RWPE1 (cell line): ENCODE results near the gene SLCO2B1.

Experiments used
- CTCF ChIA-PET: fragments of 350-600 bp; sonication (Branson Sonifier 250); formaldehyde crosslinking; extraction: SDS; loops from one replicate; lab custom pipeline; 2021; lab: Yijun Ruan, JAX
- POLR2A ChIA-PET: fragments of 400-600 bp; formaldehyde crosslinking; extraction: SDS; loops from one replicate; lab custom pipeline; 2020; ENCODE audit warnings: antibody characterized with exemption; ENCODE audit not compliant: low non-redundant PET; lab: Yijun Ruan, JAX
- DNase-seq: peaks from one replicate; pipeline ENCODE4 v3.0.0; 2012; ENCODE audit warnings: low spot score
- H3K27ac ChIP-seq: fragments of 450-650 bp; 2 replicates; pipeline ENCODE4 v1.5.1; 2017
- CTCF ChIP-seq: fragments of 450-650 bp; conservative IDR thresholded peaks from 2 replicates; pipeline ENCODE4 v1.5.1; 2017; ENCODE audit warnings: low read depth, mild to moderate bottlenecking

SLCO2B1 gene

GRCh38 chr11:75203641-75204011, 52.7 kb downstream of the SLCO2B1 start:
- CTCF ChIA-PET = interaction anchor here (0.6 to 2.0 kb wide), 3 partner anchors 177 to 475 kb away, joined by 5 to 17 read pairs (median 5); no protein-coding TSS in a partner anchor
- TF ChIP-seq CTCF = no peak
- no peak for DNase-seq
- POLR2A ChIA-PET = no interaction called here
- H3K27ac ChIP-seq = no peak overlapping the region

GRCh38 chr11:75204012-75204674, 53.2 kb downstream of the SLCO2B1 start:
- ChIA-PET CTCF (interaction anchor here (0.6 to 2.0 kb wide), 27 partner anchors 9 to 279 kb away, joined by 3 to 36 read pairs (median 4); partner anchors contain the start of gene TPBGL), POLR2A (no interaction called here)
- no peak for DNase-seq
- TF ChIP-seq CTCF = no peak
- H3K27ac ChIP-seq = no peak overlapping the region

GRCh38 chr11:75204685-75205563, 54.0 kb downstream of the SLCO2B1 start:
- POLR2A ChIA-PET = no interaction called here
- peak; percentile 81 for TF ChIP-seq CTCF
- no peak overlapping the region for H3K27ac ChIP-seq
- CTCF ChIA-PET = interaction anchor here (0.5 to 2.0 kb wide), 33 partner anchors 9 to 329 kb away, joined by 3 to 36 read pairs (median 4); partner anchors contain the start of gene TPBGL
- DNase-seq = peak; percentile 76

- DNase-seq = no peak
- ChIA-PET POLR2A (no interaction called here), CTCF (interaction anchor here (0.5 to 2.0 kb wide), 29 partner anchors 9 to 328 kb away, joined by 3 to 36 read pairs (median 4); partner anchors contain the start of gene TPBGL)
- H3K27ac ChIP-seq = no peak overlapping the region
- no peak for TF ChIP-seq CTCF
These were observed 54.7 kb downstream of the SLCO2B1 start for GRCh38 chr11:75205564-75206020.

GRCh38 chr11:75208446-75208845, 57.5 kb downstream of the SLCO2B1 start:
- POLR2A ChIA-PET = no interaction called here
- no peak overlapping the region for H3K27ac ChIP-seq
- CTCF ChIA-PET = interaction anchor here (1.2 to 1.4 kb wide), 2 partner anchors 68 to 186 kb away, joined by 6 to 7 read pairs; no protein-coding TSS in a partner anchor
- no peak for TF ChIP-seq CTCF
- DNase-seq = no peak

GRCh38 chr11:75212411-75212810, 61.5 kb downstream of the SLCO2B1 start:
- ChIA-PET CTCF (no interaction called here), POLR2A (no interaction called here)
- H3K27ac ChIP-seq = no peak overlapping the region
- no peak for TF ChIP-seq CTCF
- DNase-seq = no peak
